GM19397 (cell line): ENCODE results near the gene CDK5R2.
A peak's percentile ranks its signal among the peaks of the same experiment; 100 is the strongest.

ENCODE experiments used
- ATAC-seq: cut with Tn5 transposase; IDR thresholded peaks from one replicate; pipeline ENCODE4 v1.9.1; 2021; ENCODE audit warnings: mild to moderate bottlenecking, moderate library complexity; ENCODE audit not compliant: unreplicated experiment

CDK5R2 gene

GRCh38 chr2:218961651-218962570 is 2.4 kb downstream of the CDK5R2 start:
- no peak for ATAC-seq

GRCh38 chr2:218962859-218963492 is 3.5 kb downstream of the CDK5R2 start:
- no peak for ATAC-seq

- ATAC-seq = no peak
These were observed 4.1 kb downstream of the CDK5R2 start for GRCh38 chr2:218963601-218964000.

- no peak for ATAC-seq
These were observed 4.7 kb downstream of the CDK5R2 start for GRCh38 chr2:218964041-218964771.

GRCh38 chr2:218970894-218971293 is 11.4 kb downstream of the CDK5R2 start:
- ATAC-seq = no peak

- ATAC-seq = no peak
These were observed 15.8 kb downstream of the CDK5R2 start for GRCh38 chr2:218975060-218975777.

GRCh38 chr2:218979846-218980734 is 20.6 kb downstream of the CDK5R2 start:
- peak; percentile 81 for ATAC-seq

- ATAC-seq = no peak
These were observed 21.4 kb downstream of the CDK5R2 start for GRCh38 chr2:218980735-218981389.

- no peak for ATAC-seq
These were observed 22.0 kb downstream of the CDK5R2 start for GRCh38 chr2:218981390-218981880.

- no peak for ATAC-seq
These were observed 22.6 kb downstream of the CDK5R2 start for GRCh38 chr2:218981881-218982585.

GRCh38 chr2:218982586-218983262 is 23.3 kb downstream of the CDK5R2 start:
- no peak for ATAC-seq

- no peak for ATAC-seq
These were observed 23.9 kb downstream of the CDK5R2 start for GRCh38 chr2:218983263-218983933.

- ATAC-seq = no peak
These were observed 24.4 kb downstream of the CDK5R2 start for GRCh38 chr2:218983934-218984238.

GRCh38 chr2:218984239-218985020 is 25.0 kb downstream of the CDK5R2 start:
- ATAC-seq = no peak

- no peak for ATAC-seq
These were observed 25.5 kb downstream of the CDK5R2 start, which contains the start of gene FEV for GRCh38 chr2:218985021-218985324. Gene FEV (minus strand): TSS chr2:218985184. CDS start chr2:218985075, 109 bp downstream.

- no peak for ATAC-seq
These were observed 26.0 kb downstream of the CDK5R2 start for GRCh38 chr2:218985325-218986091.
